Endometrium (tissue), 2 donors: ENCODE results near the gene FYB1.
"Not testable (repeated sequence)": the region's sequence is repeated elsewhere in the genome, so short reads cannot be mapped to it uniquely, and the experiment has no call there.

Source experiments
- FAIRE-seq: peaks from 2 replicates; lab custom pipeline; 2012; peaks lifted over from hg19 to GRCh38; lab: Jason Lieb, UNC
- donor health status: control.
- donor health status: control.

FYB1 gene

DNA sequence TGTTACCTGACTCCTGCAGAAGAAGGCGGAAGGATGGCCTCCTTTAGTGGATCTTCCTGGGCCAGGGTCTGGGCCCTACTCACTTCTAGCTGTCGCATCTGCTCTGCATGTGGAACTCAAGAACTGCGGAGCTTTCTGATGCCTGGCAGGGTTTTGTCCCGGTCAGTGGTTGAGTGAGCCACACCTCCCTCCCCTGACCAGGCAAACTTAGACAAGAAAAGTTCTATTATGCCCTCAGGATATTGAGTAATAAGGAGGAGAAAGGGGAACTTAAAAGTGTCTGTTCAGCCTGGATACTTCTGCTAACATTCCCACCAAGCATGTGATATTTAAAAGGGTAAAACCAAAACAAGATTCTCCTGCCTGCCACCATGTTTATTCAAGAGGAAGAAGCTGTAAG lies at the start of gene FYB1:
Gene FYB1, minus strand, starts transcription at position 127 of the 400 bp plus-strand sequence. CDS start 16,603 bp downstream, outside the sequence.
- FAIRE-seq = no peak

DNA sequence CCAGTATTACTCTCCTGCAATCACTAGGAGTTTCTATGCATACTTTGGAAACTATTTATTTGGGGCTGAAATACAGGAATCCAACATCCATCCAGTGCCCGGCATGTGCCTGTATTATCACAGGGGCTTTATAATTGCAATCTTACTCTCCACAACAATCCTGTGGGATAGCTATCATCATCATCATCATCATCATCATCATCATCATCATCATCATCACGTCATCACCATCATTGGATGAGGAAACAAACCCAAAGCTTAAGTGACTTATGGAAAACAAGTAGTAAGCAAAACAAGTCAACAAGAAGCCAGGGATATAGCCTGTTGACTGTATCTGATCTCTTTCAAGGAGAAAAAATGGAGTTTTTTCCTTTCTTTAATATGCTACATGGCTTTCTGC lies 47.8 kb upstream of the FYB1 start:
- FAIRE-seq = no peak

DNA sequence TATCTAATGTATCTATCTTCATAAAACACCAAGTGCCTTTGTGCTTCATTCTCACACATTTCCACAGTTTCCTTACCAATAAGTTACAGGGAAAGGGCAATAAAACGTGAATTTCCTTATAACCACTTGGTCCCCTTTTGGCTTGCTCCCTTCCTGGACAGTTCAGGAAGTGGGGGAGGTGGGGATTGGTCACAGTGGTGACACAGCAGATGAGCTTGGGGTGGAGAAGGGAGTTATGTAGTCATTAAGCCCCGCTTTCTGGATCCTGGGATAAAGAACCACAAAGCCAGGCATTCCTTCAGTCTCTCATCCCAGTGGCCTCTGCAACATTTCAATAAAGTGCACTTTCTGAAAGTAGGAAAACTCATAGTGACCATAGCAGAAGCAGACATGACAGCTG lies 47.1 kb upstream of the FYB1 start:
- no peak for FAIRE-seq

GRCh38 chr5:39264528-39264927 lies 45.2 kb upstream of the FYB1 start:
- FAIRE-seq = no peak

GRCh38 chr5:39262981-39263380 lies 43.6 kb upstream of the FYB1 start:
- no peak for FAIRE-seq

GRCh38 chr5:39260095-39260494 lies 40.7 kb upstream of the FYB1 start:
- no peak for FAIRE-seq

- no peak for FAIRE-seq
These were observed 38.2 kb upstream of the FYB1 start for GRCh38 chr5:39257554-39257953.

DNA sequence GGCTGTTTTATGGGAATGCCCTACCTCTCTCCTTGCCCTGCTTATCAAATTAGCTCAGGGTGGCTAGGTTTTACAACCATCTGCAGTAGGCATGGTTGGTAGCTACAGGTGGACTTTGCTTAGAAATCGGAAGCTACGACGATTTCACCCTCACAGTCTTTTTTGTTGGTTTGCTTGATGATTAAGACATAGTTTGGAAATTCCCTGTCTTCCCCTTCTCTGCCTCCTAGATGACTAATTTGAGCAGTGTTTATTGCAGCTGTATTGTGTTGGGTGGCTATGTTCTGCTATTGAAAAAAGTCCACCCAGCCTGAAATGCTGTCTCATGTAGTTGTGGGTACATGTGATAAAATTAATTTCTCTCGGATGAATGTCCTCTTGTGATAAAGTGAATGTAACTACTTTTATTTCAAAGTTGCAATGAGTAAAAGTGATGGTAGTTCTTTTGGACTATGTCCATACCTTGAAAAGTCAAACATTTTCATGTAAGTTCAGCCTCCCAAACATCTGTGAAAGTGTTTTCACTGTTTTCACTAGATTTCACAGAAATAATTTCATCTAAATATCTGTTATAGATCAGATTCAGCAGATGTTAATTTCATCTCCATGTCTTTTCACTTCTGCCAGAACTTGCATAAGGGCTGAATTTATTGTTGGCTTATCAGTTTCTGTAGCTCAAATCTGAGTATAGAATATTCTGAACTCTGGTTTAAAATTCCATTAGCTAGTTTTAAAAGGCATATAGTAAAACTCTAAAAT lies 37.3 kb upstream of the FYB1 start:
- FAIRE-seq = no peak

GRCh38 chr5:39255406-39255805 lies 36.0 kb upstream of the FYB1 start:
- no peak for FAIRE-seq

DNA sequence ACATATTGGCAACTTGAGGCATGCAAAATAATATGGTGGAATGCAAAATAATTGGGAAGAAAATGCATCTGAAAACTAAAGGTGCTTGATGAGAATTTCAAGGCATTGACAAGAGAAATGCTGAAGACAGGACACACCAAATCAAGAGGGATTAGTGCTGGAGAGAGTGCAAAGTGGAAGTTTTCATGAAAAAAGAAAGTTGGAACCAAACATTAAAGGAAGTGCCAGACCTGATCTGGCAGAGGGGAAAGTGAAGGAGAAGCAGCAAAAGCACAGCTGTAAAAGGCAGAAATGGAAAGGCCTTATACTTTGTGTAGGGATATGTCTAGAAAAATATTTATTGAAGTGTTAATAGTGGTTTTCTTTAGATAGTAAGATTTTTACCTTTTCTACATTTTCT lies 35.3 kb upstream of the FYB1 start:
- no peak for FAIRE-seq

- peak; percentile 80 for FAIRE-seq
These were observed 33.8 kb upstream of the FYB1 start for GRCh38 chr5:39253196-39253595.

GRCh38 chr5:39249564-39250274 lies 30.4 kb upstream of the FYB1 start:
- FAIRE-seq = no peak

- FAIRE-seq = no peak
These were observed 29.7 kb upstream of the FYB1 start for GRCh38 chr5:39249069-39249468.

DNA sequence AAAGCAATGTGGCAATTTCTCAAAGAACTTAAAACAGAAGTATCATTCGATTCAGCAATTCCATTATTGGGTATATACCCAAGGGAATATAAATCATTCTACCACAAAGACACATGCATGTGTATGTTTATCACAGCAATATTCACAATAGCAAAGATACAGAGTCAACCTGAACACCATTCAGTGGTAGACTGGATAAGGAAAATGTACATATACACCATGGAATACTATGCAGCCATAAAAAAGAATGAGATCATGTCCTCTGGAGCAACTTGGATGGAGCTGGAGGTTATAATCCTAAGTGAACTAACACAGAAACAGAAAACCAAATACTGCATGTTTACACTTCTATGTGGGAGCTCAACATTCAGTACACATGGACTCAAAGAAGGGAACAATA lies 21.4 kb upstream of the FYB1 start:
- no peak for FAIRE-seq

- FAIRE-seq = no peak
These were observed 19.2 kb upstream of the FYB1 start for GRCh38 chr5:39238366-39239105.

GRCh38 chr5:39236718-39237117 lies 17.4 kb upstream of the FYB1 start:
- no peak for FAIRE-seq

DNA sequence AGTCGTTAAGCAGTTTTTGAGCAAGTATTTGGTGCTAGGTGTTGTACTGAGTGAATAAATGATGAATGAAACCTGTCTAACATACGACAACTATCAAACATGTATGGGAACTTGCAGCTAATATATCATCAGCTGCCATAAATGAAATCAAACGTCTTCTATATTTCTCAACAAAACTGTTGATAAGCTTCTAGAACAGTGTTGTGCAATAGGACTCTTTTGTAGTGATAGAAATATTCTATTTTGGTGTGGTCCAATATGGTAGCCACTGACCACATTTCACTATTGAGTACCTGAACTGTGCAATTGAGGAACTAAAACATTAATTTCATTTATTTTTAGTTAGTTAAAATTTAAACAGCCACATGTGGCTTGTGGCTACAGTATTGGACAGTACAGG lies 16.3 kb upstream of the FYB1 start:
- no peak for FAIRE-seq

- not testable (repeated sequence) for FAIRE-seq
These were observed 15.1 kb upstream of the FYB1 start for GRCh38 chr5:39234494-39234893.

GRCh38 chr5:39233783-39234182 lies 14.4 kb upstream of the FYB1 start:
- no peak for FAIRE-seq

DNA sequence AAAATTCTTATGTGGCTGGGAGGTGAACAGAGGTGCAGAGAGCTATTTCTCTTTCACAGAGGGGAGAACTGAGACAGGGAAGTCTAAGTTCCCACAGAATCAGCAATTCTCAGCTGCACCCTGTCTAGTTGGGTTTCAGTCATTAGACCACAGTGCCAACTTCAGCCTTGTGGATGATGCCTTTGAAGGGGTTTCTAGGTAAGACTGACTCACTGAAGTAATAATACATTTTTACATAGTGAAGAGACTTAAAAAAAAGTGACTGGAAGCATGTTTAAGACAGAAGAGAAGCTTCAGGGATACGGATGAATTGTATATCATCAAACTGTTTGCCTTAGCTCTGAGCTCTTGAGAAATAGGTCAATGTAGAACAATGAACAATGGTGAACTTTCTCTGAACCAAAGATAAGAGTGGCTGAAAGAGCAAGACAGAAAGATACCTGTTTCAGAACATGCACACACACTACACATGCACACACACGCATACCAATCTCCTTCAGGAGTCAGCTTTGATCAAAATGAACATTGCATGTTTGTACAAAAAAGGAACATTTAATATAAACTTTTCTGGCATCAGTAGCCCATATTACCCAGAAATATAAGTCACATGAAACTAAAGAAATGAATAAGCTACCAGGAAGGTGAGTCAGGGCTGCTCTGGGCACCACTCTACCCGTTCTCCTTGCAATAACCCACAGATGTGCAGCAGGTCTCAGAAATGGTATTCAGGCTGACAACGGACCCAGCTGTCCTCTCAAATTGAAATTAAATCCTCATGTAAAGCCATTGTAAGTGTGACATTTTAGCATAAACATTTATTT lies 12.6 kb upstream of the FYB1 start:
- FAIRE-seq = no peak

- FAIRE-seq = no peak
These were observed 9.2 kb upstream of the FYB1 start for GRCh38 chr5:39228596-39228995.

GRCh38 chr5:39226558-39226957 lies 7.2 kb upstream of the FYB1 start:
- FAIRE-seq = no peak
